Activated CD4-positive, alpha-beta T cell treated with anti-CD3 and anti-CD28 coated beads for 48 hours (primary cell): ENCODE results near the gene BRSK1.

Experiments
- DNase-seq: peaks from one replicate; pipeline ENCODE4 v3.0.0-alpha.2; 2020

The BRSK1 gene

DNA sequence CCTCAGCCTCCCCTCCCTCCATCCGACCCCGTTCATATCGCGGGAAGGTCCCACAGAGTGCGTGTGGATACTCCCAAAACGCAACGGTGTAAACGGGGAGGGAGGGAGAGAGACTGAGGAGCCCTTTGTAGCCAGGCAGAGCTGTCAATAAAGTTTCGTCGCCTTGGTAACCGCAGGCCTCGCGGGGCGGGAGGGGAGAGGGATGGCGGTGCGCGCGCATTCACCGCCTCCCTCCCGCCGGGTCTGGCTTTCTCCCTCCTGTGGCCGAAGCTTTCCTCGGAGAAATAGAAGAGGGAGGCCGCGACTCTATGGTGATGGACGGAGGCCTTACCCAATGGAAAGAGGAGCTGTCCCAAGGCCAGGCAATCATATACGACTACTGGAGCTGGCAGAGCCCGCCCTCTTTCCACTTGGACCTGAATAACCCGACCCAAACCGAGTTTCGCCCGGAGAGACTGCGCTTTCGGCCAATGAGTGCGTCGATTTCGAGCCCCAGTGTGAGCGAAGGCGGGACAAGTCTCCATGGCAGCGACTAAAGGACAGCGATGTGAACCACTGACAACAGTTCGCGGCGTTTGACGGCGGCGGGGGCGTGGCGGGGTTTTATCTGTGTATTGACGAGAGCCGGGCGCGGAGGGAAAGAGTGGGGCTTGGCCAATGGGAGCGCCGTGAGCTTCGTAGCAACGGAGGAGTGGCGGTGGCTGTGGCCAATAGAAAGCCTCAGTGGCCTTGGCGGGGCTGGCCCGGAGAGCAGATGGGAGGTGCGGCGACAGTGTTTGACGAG, 55.5 kb downstream of the BRSK1 start, which contains the start of gene KMT5C:
KMT5C (plus strand) TSS at position 772 of the 784 bp plus-strand sequence. CDS start 2,061 bp downstream, outside the sequence.
- peak; percentile 100 for DNase-seq

DNA sequence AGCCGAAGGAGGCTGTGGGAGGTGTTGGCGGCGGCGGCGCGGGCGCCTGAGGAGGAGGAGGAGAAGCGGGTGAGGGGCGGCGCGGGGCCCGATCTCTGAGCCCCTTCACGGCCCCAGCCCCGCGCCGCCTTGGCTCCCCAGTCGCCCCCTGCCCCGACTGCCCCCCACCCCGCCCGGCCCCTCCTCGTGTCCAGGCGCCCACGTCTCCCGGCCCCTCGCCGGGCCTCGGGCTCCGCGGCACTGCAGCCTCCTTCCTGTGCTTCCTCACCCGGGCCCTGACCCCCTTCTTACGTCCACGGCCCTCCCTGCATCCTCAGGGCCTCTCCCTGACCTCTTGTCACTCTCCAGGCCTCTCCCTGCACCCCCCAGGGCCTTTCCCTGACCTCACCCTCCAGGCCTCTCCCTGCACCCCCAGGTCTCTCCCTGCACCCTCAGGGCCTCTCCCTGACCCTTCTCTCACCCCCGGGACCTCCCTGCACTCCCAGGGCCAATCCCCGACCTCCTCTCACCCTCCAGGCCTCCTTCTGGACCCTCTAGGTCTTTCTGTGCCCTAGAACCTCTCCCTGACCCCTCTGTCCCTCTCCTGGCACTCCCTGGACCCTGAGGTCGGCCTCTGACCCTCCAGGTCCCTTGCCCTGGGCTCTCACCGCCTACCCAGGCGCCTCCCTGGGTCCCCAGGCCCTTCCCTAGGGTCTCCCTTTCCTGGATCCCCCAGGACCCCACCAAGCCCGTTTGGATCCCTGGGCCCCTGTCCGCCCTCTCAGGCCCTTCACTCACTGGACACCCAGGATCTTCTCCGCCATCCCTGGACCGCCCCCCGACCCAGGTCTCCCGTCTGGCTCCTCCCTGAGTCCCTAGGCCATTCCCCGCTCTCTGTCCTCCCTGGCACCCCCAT, 56.3 kb downstream of the BRSK1 start:
- DNase-seq = peak; percentile 19

- peak; percentile 45 for DNase-seq
Observed at GRCh38 chr19:55340784-55341147, 57.0 kb downstream of the BRSK1 start.

GRCh38 chr19:55341171-55341588, 57.4 kb downstream of the BRSK1 start:
- DNase-seq = peak; percentile 82

DNA sequence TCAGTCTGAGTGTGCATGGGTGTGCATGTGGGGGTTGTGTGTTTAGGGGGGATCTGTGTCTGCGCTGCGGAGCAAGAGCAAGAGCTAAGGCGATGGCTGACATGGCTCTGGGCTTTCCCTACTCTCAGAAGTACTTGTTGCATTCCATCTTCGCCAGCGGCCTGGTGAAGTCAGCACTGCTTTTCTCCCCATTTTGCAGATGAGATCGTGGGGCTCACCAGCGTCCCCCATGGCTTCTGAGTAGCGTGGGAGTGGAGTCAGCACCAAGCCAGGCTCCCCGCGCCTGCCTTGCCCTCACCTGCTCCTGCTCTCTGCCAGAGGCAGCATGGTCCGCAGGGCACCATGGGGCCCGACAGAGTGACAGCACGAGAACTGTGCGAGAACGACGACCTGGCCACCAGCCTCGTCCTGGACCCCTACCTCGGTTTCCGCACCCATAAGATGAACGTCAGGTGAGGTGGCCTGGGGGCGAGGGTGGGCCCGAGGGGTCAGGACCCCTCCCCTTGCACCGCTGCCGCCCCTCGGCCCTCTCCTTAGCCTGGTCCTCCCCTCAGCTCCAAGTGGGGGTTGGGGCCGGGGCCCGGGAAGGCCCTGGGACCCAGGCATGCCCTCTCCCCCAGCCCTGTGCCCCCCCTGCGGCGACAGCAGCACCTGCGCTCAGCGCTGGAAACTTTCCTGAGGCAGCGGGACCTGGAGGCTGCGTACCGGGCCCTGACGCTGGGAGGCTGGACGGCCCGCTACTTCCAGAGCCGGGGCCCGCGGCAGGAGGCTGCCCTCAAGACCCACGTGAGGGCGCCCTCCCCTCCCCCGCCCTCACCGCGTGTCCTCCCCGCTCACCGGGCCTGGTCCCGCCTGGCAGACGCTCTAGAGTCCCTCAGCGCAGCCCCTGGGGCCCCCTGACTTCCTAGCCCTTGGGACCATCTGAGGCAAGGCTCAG, 58.1 kb downstream of the BRSK1 start:
- no peak for DNase-seq

DNA sequence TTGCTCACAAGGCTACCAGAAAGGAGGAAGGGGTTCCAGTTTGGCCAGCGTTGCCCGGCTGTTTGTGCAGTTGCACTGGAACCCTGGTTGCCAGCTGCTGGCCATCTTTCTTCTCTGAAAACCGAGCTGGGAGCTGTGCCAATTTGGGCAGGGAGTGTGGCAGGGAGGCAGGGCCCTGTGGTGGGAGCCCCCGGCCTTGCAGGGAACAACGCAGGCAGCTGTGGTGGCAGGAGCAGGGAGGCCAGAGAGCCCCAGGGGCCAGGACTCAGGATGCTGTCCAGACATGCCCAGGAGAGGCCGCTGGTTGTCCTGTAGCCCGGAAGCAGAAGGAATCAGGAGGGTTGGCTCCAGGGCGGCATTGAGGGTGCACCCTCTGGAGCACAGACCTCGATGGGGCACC, 60.6 kb downstream of the BRSK1 start:
- no peak for DNase-seq

GRCh38 chr19:55345101-55345817, 61.5 kb downstream of the BRSK1 start:
- no peak for DNase-seq

DNA sequence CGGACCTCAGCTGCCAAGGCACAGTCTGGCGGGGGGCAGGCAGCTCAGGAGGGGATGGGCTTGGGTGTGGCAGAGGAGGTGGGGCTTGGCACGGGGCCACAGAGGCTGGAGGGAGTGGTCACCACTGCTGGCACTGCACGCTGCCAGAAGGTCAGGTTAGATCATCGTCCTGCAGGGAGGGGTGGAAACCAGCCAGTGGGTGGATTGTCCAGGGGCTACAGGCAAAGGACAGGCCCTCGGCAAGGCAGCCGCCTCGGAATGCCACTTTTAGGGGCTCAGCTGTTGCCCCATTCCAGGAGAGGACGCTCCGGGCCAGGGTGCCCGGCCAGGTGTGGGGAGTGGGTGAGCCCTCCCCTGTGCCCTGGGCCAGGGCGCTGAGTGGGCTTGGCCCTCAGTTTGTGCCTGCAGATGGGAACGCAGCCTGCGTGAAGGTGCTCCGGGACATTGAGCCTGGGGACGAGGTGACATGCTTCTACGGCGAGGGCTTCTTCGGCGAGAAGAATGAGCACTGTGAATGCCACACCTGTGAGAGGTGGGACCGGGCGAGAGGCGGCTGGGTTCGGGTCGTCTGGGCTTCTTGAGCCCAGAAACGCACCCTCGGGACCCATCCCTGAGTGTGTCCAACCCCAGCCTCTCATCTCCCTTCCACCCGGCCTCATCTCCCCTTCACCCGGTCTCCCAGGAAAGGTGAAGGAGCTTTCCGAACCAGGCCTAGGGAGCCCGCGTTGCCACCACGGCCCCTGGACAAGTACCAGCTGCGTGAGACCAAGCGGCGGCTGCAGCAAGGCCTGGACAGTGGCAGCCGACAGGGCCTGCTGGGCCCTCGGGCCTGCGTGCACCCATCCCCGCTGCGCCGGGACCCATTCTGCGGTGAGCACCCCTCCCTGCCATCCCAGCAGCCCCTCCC, 62.3 kb downstream of the BRSK1 start:
- DNase-seq = no peak

- no peak for DNase-seq
Observed at GRCh38 chr19:55346725-55347441, 63.1 kb downstream of the BRSK1 start.

DNA sequence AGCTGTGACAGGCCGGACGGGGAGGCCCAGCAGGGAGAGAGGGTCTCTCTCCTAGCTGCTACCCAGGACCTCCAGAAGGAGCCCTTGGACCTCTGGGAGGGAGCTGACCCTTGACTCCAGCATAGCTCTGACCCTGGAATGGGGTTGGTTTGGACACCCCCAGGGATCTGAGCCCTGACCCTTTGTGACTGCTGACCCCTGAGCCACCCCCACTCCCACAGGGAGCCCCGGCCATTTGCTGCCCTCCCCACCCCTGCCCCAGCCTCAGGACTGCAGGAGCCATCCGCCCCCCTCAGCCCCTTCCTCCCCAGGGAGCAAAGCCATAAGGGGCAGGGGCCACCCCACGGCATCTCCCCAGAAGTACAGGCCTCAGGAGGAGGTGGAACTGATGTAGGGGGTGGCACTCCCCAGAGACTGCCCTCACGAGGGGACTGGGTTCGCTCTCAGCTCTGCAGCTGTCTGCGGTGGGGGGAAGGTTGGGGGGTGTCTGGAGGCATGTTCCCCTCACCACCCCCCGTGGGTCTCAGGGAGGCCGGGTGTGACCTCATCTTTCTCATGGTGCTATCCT, 63.7 kb downstream of the BRSK1 start:
- no peak for DNase-seq

DNA sequence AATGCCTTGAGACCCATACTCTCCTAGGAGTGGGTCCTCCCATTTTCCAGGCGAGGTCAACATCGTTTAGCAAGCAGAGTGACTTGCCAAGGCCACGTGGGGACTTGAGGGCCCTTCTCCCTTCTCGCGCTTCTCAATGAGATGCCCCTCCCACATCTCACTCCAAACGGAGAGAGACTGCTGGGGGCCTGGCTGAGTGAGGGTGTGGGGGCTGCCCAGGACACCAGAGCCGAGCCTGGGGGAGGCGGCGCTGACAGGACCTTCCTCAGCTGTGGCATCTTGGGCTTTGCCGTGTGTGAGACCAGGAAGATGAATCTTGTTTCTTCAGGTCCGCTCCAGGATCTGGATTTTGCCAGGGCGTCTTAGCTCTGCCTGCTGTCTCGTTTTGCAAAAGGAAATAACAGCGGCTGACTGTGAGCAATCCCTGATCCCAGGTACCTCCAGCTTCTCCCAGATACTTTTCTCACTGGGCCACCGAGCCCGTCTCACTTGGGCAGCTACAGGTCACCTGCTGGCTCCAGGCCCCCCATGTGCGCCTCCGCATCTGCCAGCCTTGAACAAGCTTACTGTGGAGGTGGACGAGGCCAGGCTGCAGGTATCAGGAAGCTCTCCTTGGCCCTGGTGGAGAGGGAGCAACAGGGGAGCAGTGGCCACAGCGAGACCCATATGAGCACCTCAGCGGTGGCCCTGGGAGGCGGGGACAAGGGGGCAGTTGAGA, 64.7 kb downstream of the BRSK1 start:
- no peak for DNase-seq

- DNase-seq = no peak
Observed at GRCh38 chr19:55350620-55351315, 67.0 kb downstream of the BRSK1 start.

DNA sequence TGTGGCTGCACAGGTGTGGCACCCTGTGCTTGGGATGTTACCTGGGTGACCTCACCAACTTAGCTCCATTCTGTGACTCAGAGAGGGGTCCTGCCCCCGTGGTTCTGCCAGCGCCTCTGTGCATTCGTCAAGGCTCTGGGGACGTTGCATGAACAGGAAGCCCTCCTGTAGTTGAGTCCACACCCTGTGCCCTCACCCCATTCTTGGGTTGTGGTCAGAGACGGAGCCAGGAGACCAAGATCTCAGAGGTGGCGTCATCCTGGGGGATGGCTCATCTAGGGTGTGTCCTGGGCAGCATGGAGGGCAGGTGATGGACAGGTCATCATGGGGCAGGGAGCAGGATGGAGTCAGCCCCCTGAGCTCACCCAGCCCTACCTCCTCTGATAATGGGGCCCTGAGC, 68.2 kb downstream of the BRSK1 start:
- DNase-seq = no peak

- no peak for DNase-seq
Observed at GRCh38 chr19:55352549-55353145, 68.8 kb downstream of the BRSK1 start.

GRCh38 chr19:55353356-55353802, 69.6 kb downstream of the BRSK1 start:
- DNase-seq = no peak

DNA sequence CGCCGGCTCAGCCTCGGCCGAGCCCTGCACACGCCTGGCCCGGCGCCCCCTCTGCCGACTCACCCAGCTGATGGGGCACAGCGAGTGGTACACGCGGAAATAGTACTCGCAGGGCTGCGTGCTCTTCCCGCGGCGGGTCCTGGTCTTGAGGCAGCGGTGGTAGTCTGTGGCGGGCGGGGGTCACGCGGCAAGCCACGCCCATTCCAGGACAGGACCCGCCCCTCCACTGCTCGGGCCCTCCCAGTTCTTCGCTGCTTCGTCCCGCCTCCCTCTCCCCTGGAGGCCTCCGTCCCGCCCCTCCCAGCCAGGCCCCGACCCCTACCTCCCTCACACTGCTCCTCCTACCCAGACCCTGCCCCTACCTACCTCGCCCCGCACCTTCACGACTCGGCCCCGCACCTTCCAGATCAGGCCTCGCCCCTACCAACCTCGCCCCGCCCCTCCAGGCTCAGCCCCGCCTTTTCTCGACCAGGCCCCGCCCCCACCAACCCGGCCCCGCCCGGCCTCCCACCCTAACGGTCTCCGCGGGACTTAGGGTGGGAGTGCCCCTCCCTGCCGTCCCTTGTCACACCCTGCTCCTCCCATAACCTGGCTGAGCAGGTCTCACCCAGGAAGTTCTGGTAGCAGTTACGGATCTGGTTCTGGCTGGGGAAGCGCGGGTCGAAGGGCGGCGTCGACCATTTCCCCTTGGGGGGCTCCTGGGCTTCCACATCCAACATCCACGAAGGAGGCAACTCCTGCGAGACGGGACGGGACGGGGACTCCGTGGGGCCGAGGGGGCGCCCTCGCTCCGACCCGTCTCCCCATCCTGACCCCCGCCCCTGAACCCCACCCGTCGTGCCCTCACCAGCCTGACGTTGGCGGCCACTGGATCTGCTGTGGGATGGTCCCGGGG, 70.3 kb downstream of the BRSK1 start:
- peak; percentile 67 for DNase-seq

DNA sequence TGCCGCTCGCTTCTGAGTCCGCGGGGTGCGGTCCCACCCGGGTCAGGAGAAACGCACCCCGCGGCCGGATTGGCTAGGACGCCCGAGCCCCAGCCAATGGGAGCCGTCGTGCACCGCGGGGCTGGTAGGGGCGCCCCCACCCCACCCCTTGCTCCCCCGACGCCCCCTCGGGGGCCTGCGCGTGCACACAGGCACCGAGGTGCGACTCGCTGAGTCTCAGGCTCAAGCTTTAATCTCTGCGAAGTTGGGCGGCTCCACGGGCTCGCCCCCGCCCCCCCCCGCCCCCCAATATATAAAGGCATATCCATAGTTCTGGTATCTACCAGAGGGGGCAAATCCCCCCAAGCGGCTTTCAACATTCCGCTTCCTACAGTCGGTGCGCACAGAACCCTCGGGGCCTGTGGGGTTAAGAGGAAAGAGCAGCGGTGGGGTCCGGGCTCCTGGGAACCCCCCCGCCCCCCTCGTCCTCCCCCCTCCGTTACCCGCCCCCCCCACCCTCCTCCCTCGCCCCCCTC, 71.0 kb downstream of the BRSK1 start, which contains the start of gene COX6B2:
COX6B2 (minus strand) TSS at position 22 of the 515 bp plus-strand sequence. CDS start 198 bp downstream, outside the sequence.
- no peak for DNase-seq
